Mesenchymal stem cell (in vitro differentiated cells and primary cell): ENCODE data around the gene KIAA0513. TPM values are rescaled to one million over a fixed set of nuclear protein-coding genes. Genes with fewer than 3 reads are reported as not detected.
A peak's percentile ranks its signal among the peaks of the same experiment; 100 is the strongest.

Experiments
- DNase-seq: peaks from one replicate; pipeline ENCODE4 v3.0.0-alpha.2; 2013
- H2AFZ ChIP-seq: one replicate; pipeline ENCODE4 v1.6.1; 2013; ENCODE audit warnings: low read depth, mild to moderate bottlenecking, control low read depth, inconsistent platforms, low read length, moderate library complexity
- H2AK5ac ChIP-seq: 2 replicates; pipeline ENCODE4 v1.6.1; 2013; ENCODE audit warnings: low read length, moderate library complexity, mild to moderate bottlenecking, inconsistent platforms; ENCODE audit not compliant: severe bottlenecking
- H2BK120ac ChIP-seq: one replicate; pipeline ENCODE4 v1.6.1; 2013; ENCODE audit warnings: low read depth, mild to moderate bottlenecking, inconsistent platforms, low read length, moderate library complexity
- H2BK12ac ChIP-seq, 2 experiments: one replicate each; pipeline ENCODE4 v1.6.1; 2013; ENCODE audit warnings: inconsistent platforms in 2 of 2, low read length in 2 of 2, mild to moderate bottlenecking in 2 of 2, moderate library complexity in 2 of 2, control low read depth in 1 of 2
- H2BK15ac ChIP-seq: one replicate; pipeline ENCODE4 v1.6.1; 2013; ENCODE audit warnings: mild to moderate bottlenecking, low read depth, inconsistent platforms; ENCODE audit not compliant: poor library complexity, severe bottlenecking
- H2BK5ac ChIP-seq: 2 replicates; pipeline ENCODE4 v1.6.1; 2013; ENCODE audit warnings: low read depth, mild to moderate bottlenecking, low read length, control low read depth, inconsistent platforms; ENCODE audit not compliant: poor library complexity, severe bottlenecking
- H3K14ac ChIP-seq, 2 experiments: one replicate each; pipeline ENCODE4 v1.6.1; 2013; ENCODE audit warnings: inconsistent platforms in 2 of 2, low read length in 2 of 2, control low read depth in 1 of 2, mild to moderate bottlenecking in 1 of 2, moderate library complexity in 1 of 2
- H3K18ac ChIP-seq, 2 experiments: one replicate each; pipeline ENCODE4 v1.6.1; 2013; ENCODE audit warnings: inconsistent platforms in 2 of 2, low read length in 2 of 2, control low read depth in 1 of 2, low read depth in 1 of 2, mild to moderate bottlenecking in 1 of 2
- H3K23ac ChIP-seq, 2 experiments: one replicate each; pipeline ENCODE4 v1.6.1; 2013; ENCODE audit warnings: inconsistent platforms in 2 of 2, low read length in 2 of 2, mild to moderate bottlenecking in 2 of 2, moderate library complexity in 2 of 2, control low read depth in 1 of 2
- H3K27ac ChIP-seq: 2 replicates; pipeline ENCODE4 v1.5.1; 2013; ENCODE audit warnings: mild to moderate bottlenecking, moderate library complexity, low read length, control low read depth, inconsistent platforms; ENCODE audit not compliant: poor library complexity, severe bottlenecking
- H3K27me3 ChIP-seq, 2 experiments: 2 replicates each; pipeline versions ENCODE4 v1.6.1 to v1.7.0; 2013; ENCODE audit warnings: low read length in 2 of 2, mild to moderate bottlenecking in 2 of 2, moderate library complexity in 2 of 2, control low read depth in 1 of 2, inconsistent platforms in 1 of 2; ENCODE audit not compliant: control insufficient read depth in 1 of 2, insufficient read depth in 1 of 2
- H3K36me3 ChIP-seq, 2 experiments: 2 replicates each; pipeline versions ENCODE4 v1.6.1 to v1.7.0; 2013; ENCODE audit warnings: low read length in 2 of 2, control low read depth in 1 of 2, inconsistent platforms in 1 of 2, low read depth in 1 of 2, mild to moderate bottlenecking in 1 of 2; ENCODE audit not compliant: insufficient read depth in 2 of 2, control insufficient read depth in 1 of 2
- H3K4ac ChIP-seq, 2 experiments: one replicate each; pipeline ENCODE4 v1.6.1; 2013; ENCODE audit warnings: inconsistent platforms in 2 of 2, low read length in 2 of 2, mild to moderate bottlenecking in 2 of 2, moderate library complexity in 2 of 2, control low read depth in 1 of 2, low read depth in 1 of 2
- H3K4me1 ChIP-seq: 2 replicates; pipeline ENCODE4 v1.6.1; 2013; ENCODE audit warnings: low read depth, low read length, control low read depth; ENCODE audit not compliant: control insufficient read depth, insufficient read depth
- H3K4me2 ChIP-seq: 2 replicates; pipeline ENCODE4 v1.6.1; 2013; ENCODE audit warnings: low read length, mild to moderate bottlenecking, inconsistent platforms; ENCODE audit not compliant: poor library complexity, severe bottlenecking
- H3K4me3 ChIP-seq, 2 experiments: 2 replicates each; pipeline versions ENCODE4 v1.5.1 to v1.7.0; 2013; ENCODE audit warnings: low read length in 2 of 2, mild to moderate bottlenecking in 2 of 2, control low read depth in 1 of 2, low read depth in 1 of 2; ENCODE audit not compliant: insufficient read depth in 1 of 2
- H3K79me1 ChIP-seq: replicated peaks from 2 replicates; pipeline ENCODE4 v1.6.1; 2013; ENCODE audit warnings: mild to moderate bottlenecking, control low read depth, low read length, inconsistent platforms; ENCODE audit not compliant: poor library complexity, severe bottlenecking
- H3K9ac ChIP-seq: 2 replicates; pipeline ENCODE4 v1.7.0; 2013; ENCODE audit warnings: mild to moderate bottlenecking, low read length, moderate library complexity
- H3K9me3 ChIP-seq: 2 replicates; pipeline ENCODE4 v1.7.0; 2013; ENCODE audit warnings: mild to moderate bottlenecking, low read length; ENCODE audit not compliant: control insufficient read depth
- H4K8ac ChIP-seq: one replicate; pipeline ENCODE4 v1.6.1; 2013; ENCODE audit warnings: inconsistent platforms, mild to moderate bottlenecking, low read length, moderate library complexity
- H4K91ac ChIP-seq: one replicate; pipeline ENCODE4 v1.6.1; 2013; ENCODE audit warnings: mild to moderate bottlenecking, low read length, inconsistent platforms
- WGBS: methylation state at CpG from one replicate; pipeline ENCODE4 v1.1.7; 2013; ENCODE audit warnings: mixed read lengths; 5-methylcytosine and 5-hydroxymethylcytosine counted together
- polyA plus RNA-seq, 2 experiments: library from polyadenylated mRNA; stranded (reverse); fragments of 200-250 nt; gene quantifications; one replicate each; pipeline ENCODE4 v1.2.3, GENCODE V29; 2013

Gene KIAA0513, protein sequence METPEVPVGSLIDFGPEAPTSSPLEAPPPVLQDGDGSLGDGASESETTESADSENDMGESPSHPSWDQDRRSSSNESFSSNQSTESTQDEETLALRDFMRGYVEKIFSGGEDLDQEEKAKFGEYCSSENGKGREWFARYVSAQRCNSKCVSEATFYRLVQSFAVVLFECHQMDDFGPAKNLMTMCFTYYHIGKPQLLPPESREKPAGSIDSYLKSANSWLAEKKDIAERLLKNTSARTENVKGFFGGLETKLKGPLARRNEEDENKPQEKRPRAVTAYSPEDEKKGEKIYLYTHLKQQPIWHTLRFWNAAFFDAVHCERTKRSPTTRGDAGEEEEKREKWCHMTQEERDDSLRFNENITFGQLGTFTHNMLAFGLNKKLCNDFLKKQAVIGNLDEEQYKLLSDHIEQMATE
- 8.5 TPM for polyA plus RNA-seq (2013, experiment 1 of 2)
- polyA plus RNA-seq (2013, experiment 2 of 2): 8.0 TPM

DNA sequence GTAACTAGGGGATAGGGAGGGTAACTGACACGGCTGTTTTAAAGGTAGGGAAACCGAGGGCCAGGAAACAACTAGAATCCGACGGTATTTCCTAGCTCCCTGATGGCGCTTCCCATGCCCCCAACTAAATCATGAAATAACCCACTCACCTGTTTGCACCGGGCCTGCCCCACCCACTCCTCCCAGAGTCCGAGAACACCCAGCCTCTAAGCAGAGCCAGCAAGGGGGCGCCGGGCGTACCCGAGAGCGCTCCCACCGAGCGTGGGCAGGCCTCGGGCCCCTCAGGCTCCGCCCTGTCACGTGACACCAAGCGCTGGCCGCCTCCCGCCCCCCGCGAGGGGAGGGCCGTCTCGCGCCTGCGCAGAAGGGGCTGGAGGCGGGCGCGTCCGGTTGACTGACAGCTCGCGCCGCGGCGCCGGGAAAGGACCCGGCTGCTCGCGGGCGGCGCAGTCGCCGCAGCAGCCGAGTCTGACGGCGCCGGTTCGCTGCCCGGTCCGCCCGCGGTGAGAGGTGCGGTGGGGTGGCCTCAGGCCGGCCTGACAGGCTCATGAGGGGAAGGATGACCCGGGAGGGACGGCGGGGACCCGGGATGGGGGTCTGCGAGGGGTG lies at the start of gene KIAA0513:
KIAA0513 (plus strand) TSS at position 447 of the 609 bp plus-strand sequence. CDS start 39,277 bp downstream, outside the sequence.
- Histone ChIP-seq H2BK12ac (no peak within 1 kb of the TSS), H3K36me3 (peaks cover 4 to 10% of the 10 kb centered on the region in 2 experiments), H3K4ac (peak within 1 kb of the TSS in 1 of 2 experiments; percentile 71), H4K8ac (peak within 1 kb of the TSS; percentile 95), H2AFZ (peak within 1 kb of the TSS; percentile 33), H4K91ac (peak within 1 kb of the TSS; percentile 66), H2AK5ac (no peak within 1 kb of the TSS), H3K4me3 (peak within 1 kb of the TSS; percentile 79 to 92), H3K18ac (peak within 1 kb of the TSS; percentile 81 to 93), H3K79me1 (peaks cover 11% of the 10 kb centered on the region), H3K4me1 (peaks cover 16% of the 10 kb centered on the region), H3K9me3 (no peaks in the 10 kb centered on the region), H3K14ac (peak within 1 kb of the TSS in 1 of 2 experiments; percentile 68), H3K23ac (peak within 1 kb of the TSS in 1 of 2 experiments; percentile 14), H2BK120ac (peak within 1 kb of the TSS; percentile 93), H3K4me2 (peak within 1 kb of the TSS; percentile 90), H3K27me3 (no peaks in the 10 kb centered on the region), H2BK5ac (peak within 1 kb of the TSS; percentile 38), H3K27ac (peak within 1 kb of the TSS; percentile 35), H2BK15ac (peak within 1 kb of the TSS; percentile 89), H3K9ac (peak within 1 kb of the TSS; percentile 98)
- peak; percentile 93 for DNase-seq
- WGBS: under 1% methylated on average over 55 of the region's 59 CpGs

DNA sequence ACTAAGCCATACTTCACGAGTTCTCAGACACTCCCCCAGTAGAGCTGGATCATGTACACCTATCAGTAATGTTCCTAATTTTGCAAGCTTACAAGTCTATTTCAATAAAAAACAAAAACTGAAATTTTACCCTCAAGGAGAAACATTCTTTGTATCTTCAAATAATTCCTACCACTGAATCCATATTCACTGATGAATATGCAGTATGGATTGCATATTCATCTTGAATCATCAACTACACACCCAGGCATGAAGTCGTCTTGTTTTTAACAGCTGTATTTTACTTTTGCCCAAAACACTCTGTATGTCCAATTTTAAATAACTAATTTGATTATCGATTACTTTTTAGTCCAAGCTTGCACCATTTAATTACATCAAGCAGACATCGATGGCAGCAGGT lies 48.1 kb upstream of the KIAA0513 start:
- Histone ChIP-seq H3K27ac (no peak overlapping the region), H4K91ac (no peak overlapping the region), H3K18ac (no peak overlapping the region), H2BK5ac (no peak overlapping the region), H2BK120ac (no peak overlapping the region), H3K9me3 (no peaks in the 10 kb centered on the region), H2AK5ac (no peak overlapping the region), H4K8ac (no peak overlapping the region), H2BK15ac (no peak overlapping the region), H2BK12ac (no peak overlapping the region), H3K4ac (no peak overlapping the region), H3K4me2 (no peak overlapping the region), H3K4me1 (peaks cover 16% of the 10 kb centered on the region), H3K14ac (no peak overlapping the region), H3K36me3 (peaks cover 61 to 80% of the 10 kb centered on the region in 2 experiments), H3K9ac (no peak overlapping the region), H3K23ac (no peak overlapping the region), H3K27me3 (no peaks in the 10 kb centered on the region), H3K79me1 (peaks cover 48% of the 10 kb centered on the region), H2AFZ (no peak overlapping the region), H3K4me3 (no peak overlapping the region)
- 97% methylated on average over 4 of the region's 4 CpGs for WGBS
- DNase-seq: no peak

DNA sequence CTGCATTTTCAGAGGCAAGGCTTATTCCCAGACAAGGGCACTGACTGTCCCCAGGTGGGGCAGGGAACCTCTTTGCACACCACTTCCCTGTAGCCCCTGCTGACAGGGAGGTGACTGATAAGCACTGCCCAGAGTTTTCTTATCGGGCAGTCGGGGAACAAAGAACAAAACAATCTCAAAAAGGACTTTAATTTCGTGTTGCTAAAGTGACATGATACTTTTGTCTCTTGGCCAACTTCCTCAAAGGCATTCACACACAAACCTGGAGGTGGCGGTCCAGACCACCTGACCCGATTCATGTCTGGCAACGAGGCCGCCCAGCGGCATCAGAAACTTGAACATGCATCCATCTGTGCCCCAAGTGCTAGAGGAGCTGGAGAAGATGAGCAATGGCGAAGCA lies 45.2 kb upstream of the KIAA0513 start:
- Histone ChIP-seq H3K9ac (no peak overlapping the region), H4K91ac (peak overlapping the region; percentile 18), H2BK5ac (no peak overlapping the region), H3K4me1 (peaks cover 24% of the 10 kb centered on the region), H2BK12ac (no peak overlapping the region), H3K9me3 (no peaks in the 10 kb centered on the region), H4K8ac (no peak overlapping the region), H3K18ac (peak overlapping the region in 1 of 2 experiments; percentile 30), H2AK5ac (peak overlapping the region; percentile 17), H3K36me3 (peaks cover 49 to 72% of the 10 kb centered on the region in 2 experiments), H3K79me1 (peaks cover 43% of the 10 kb centered on the region), H3K4ac (no peak overlapping the region), H3K14ac (no peak overlapping the region), H3K23ac (peak overlapping the region in 1 of 2 experiments; percentile 40), H3K27ac (no peak overlapping the region), H3K4me3 (no peak overlapping the region), H2BK120ac (no peak overlapping the region), H2BK15ac (no peak overlapping the region), H3K27me3 (no peaks in the 10 kb centered on the region), H3K4me2 (no peak overlapping the region), H2AFZ (no peak overlapping the region)
- no peak for DNase-seq
- WGBS: 94% methylated on average over 9 of the region's 9 CpGs
